Neural cell (in vitro differentiated cells): Measurements from ENCODE around the gene SLC6A18.

Experiments used
- CTCF ChIP-seq: fragments of 450-650 bp; IDR thresholded peaks from 2 replicates; pipeline ENCODE4 v1.5.1; 2014; ENCODE audit warnings: antibody characterized with exemption, mild to moderate bottlenecking, moderate library complexity; ENCODE audit not compliant: poor library complexity, severe bottlenecking
- EP300 ChIP-seq: fragments of 450-650 bp; conservative IDR thresholded peaks from 2 replicates; pipeline ENCODE4 v1.6.1; 2014; ENCODE audit warnings: antibody characterized with exemption, mild to moderate bottlenecking, moderate library complexity; ENCODE audit not compliant: poor library complexity, severe bottlenecking
- EZH2 ChIP-seq: fragments of 200-600, 300-800 bp; shearing (Covaris generic), sonication (generic); IDR thresholded peaks from 2 replicates; pipeline ENCODE4 v1.6.1; 2014; ENCODE audit warnings: antibody characterized with exemption, low read length, borderline replicate concordance, mild to moderate bottlenecking; ENCODE audit not compliant: insufficient read depth, poor library complexity, severe bottlenecking
- POLR2AphosphoS5 ChIP-seq: IDR thresholded peaks from 2 replicates; pipeline ENCODE4 v1.6.1; 2012
- RAD21 ChIP-seq: fragments of 450-650 bp; conservative IDR thresholded peaks from 2 replicates; pipeline ENCODE4 v1.6.1; 2014; ENCODE audit warnings: antibody characterized with exemption, mild to moderate bottlenecking, moderate library complexity
- REST ChIP-seq: IDR thresholded peaks from 2 replicates; pipeline ENCODE4 v1.6.1; 2012; ENCODE audit warnings: borderline replicate concordance
- SMC3 ChIP-seq: fragments of 450-650 bp; conservative IDR thresholded peaks from 2 replicates; pipeline ENCODE4 v1.6.1; 2014; ENCODE audit warnings: antibody characterized with exemption, mild to moderate bottlenecking, moderate library complexity; ENCODE audit not compliant: poor library complexity
- TAF1 ChIP-seq: IDR thresholded peaks from 2 replicates; pipeline ENCODE4 v1.6.1; 2012; ENCODE audit warnings: low read depth

- TF ChIP-seq POLR2AphosphoS5 = no peak
- no peak for TF ChIP-seq CTCF
- TF ChIP-seq EP300 = no peak
- TF ChIP-seq EZH2 = no peak
- TF ChIP-seq TAF1 = no peak
- TF ChIP-seq REST = no peak
- TF ChIP-seq SMC3 = no peak
- no peak for TF ChIP-seq RAD21
Observed at GRCh38 chr5:1178529-1179382, 46.4 kb upstream of the SLC6A18 start.
